B cell (primary cell): ENCODE measurements around the gene BEND2. TPM values are rescaled to one million over a fixed set of nuclear protein-coding genes. Genes with fewer than 3 reads are reported as not detected.

Experiments
- ATAC-seq: fragments of 200-7000 bp; cut with Tn5 transposase; one replicate; pipeline ENCODE4 v1.10.0; 2021; ENCODE audit warnings: low read depth, mild to moderate bottlenecking, moderate number of reproducible peaks, moderate library complexity
- CTCF ChIA-PET: fragments of 350-600 bp; sonication (Branson Sonifier 250); formaldehyde crosslinking; loops from one replicate; lab custom pipeline; 2021; ENCODE audit warnings: antibody characterized with exemption, inconsistent platforms; lab: Charles Lee
- POLR2A ChIA-PET: fragments of 350-600 bp; sonication (Branson Sonifier 250); formaldehyde crosslinking; loops from one replicate; lab custom pipeline; 2021; ENCODE audit warnings: antibody characterized with exemption; lab: Charles Lee
- DNase-seq: peaks from one replicate; pipeline ENCODE4 v3.0.0; 2013
- H2AFZ ChIP-seq: 2 replicates; pipeline ENCODE4 v1.6.1; 2012; ENCODE audit warnings: mild to moderate bottlenecking, low read depth, low read length; ENCODE audit not compliant: insufficient read depth, poor library complexity, severe bottlenecking
- H3K27ac ChIP-seq, 2 donors: 1 replicate in 1 of 2; 2 replicates in 1 of 2; pipeline ENCODE4 v1.5.1; 2012 to 2013; ENCODE audit warnings: low read length in 2 of 2, mild to moderate bottlenecking in 2 of 2, moderate library complexity in 1 of 2
- H3K27me3 ChIP-seq, 4 experiments: fragments of 200-600 bp in 1 of 4; sonication (generic) in 1 of 4; replicated peaks in 1 of 4; 1 replicate in 2 of 4; 2 replicates in 2 of 4; pipeline versions ENCODE4 v1.6.1 to v1.7.0; 2013 to 2016; ENCODE audit warnings: low read length in 3 of 4, mild to moderate bottlenecking in 2 of 4, mixed read lengths in 1 of 4, moderate library complexity in 1 of 4; ENCODE audit not compliant: insufficient read depth in 4 of 4, control insufficient read depth in 3 of 4; ENCODE audit errors: control extremely low read depth in 1 of 4
- H3K36me3 ChIP-seq, 2 experiments: replicated peaks in 1 of 2; 1 replicate in 1 of 2; 2 replicates in 1 of 2; pipeline versions ENCODE4 v1.6.1 to v1.7.1; 2013; ENCODE audit warnings: low read length in 1 of 2; ENCODE audit not compliant: insufficient read depth in 2 of 2, control insufficient read depth in 1 of 2; ENCODE audit errors: control extremely low read depth in 1 of 2, extremely low read depth in 1 of 2
- H3K4me1 ChIP-seq, 2 donors: fragments of 200-600 bp in 1 of 2; sonication (generic) in 1 of 2; 1 replicate in 1 of 2; 2 replicates in 1 of 2; pipeline versions ENCODE4 v1.5.1 to v1.6.1; 2013 to 2017; ENCODE audit warnings: low read length in 2 of 2; ENCODE audit not compliant: control insufficient read depth in 2 of 2, insufficient read depth in 2 of 2
- H3K4me2 ChIP-seq: replicated peaks from 2 replicates; pipeline ENCODE3; 2012; ENCODE audit warnings: mild to moderate bottlenecking, low read depth, low read length; ENCODE audit not compliant: poor library complexity, severe bottlenecking
- H3K4me3 ChIP-seq, 5 experiments: fragments of 200-600 bp in 1 of 5; sonication (generic) in 1 of 5; 1 replicate in 3 of 5; 2 replicates in 2 of 5; pipeline versions ENCODE4 v1.5.1 to v1.7.0; 2011 to 2016; ENCODE audit warnings: low read length in 4 of 5, mild to moderate bottlenecking in 4 of 5, low read depth in 2 of 5, control low read depth in 1 of 5, moderate library complexity in 1 of 5; ENCODE audit not compliant: insufficient read depth in 1 of 5; ENCODE audit errors: control extremely low read depth in 1 of 5, extremely low read depth in 1 of 5
- H3K79me2 ChIP-seq: fragments of 200-600 bp; sonication (generic); one replicate; pipeline ENCODE4 v1.6.0; 2016; ENCODE audit warnings: low read length; ENCODE audit not compliant: control insufficient read depth, insufficient read depth
- H3K9ac ChIP-seq: fragments of 200-600 bp; sonication (generic); 2 replicates; pipeline ENCODE4 v1.6.1; 2017; ENCODE audit warnings: mild to moderate bottlenecking, low read length, moderate library complexity
- H3K9me3 ChIP-seq, 3 donors: one replicate each; pipeline versions ENCODE4 v1.6.1 to v1.7.1; 2013; ENCODE audit warnings: low read length in 2 of 3; ENCODE audit not compliant: control insufficient read depth in 2 of 3, insufficient read depth in 1 of 3; ENCODE audit errors: control extremely low read depth in 1 of 3
- H4K20me1 ChIP-seq: 2 replicates; pipeline ENCODE4 v1.6.0; 2012; ENCODE audit warnings: mild to moderate bottlenecking, low read length; ENCODE audit not compliant: insufficient read depth, control insufficient read depth, poor library complexity, severe bottlenecking
- H3K27ac Mint-ChIP-seq: one replicate; pipeline ENCODE4 v1.8.0; 2021; ENCODE audit warnings: mixed read lengths
- H3K27me3 Mint-ChIP-seq: one replicate; pipeline ENCODE4 v1.8.0; 2021; ENCODE audit warnings: mixed read lengths
- H3K4me1 Mint-ChIP-seq: one replicate; pipeline ENCODE4 v1.8.0; 2021; ENCODE audit warnings: mixed read lengths
- H3K4me3 Mint-ChIP-seq: one replicate; pipeline ENCODE4 v1.8.0; 2021; ENCODE audit warnings: mixed read lengths
- H3K9me3 Mint-ChIP-seq: one replicate; pipeline ENCODE4 v1.8.0; 2022; ENCODE audit warnings: mixed read lengths; ENCODE audit not compliant: insufficient read depth
- EZH2 ChIP-seq: IDR thresholded peaks from 2 replicates; pipeline ENCODE4 v1.6.1; 2012; ENCODE audit warnings: borderline replicate concordance, low read depth, mild to moderate bottlenecking, moderate library complexity, low read length; ENCODE audit not compliant: insufficient read depth, poor library complexity, severe bottlenecking
- WGBS: methylation state at CpG from one replicate; pipeline ENCODE4 v1.1.5; 2013; ENCODE audit warnings: missing lambda C conversion rate; ENCODE audit not compliant: insufficient coverage; 5-methylcytosine and 5-hydroxymethylcytosine counted together
- intact Hi-C: fragments of 100-400 bp; cut with micrococcal nuclease; formaldehyde crosslinking; loops from one replicate; pipeline ENCODE4 v1.10.0; 2022
- polyA plus RNA-seq: library from polyadenylated mRNA; depleted of rRNA; stranded (reverse); fragments of >200 nt; gene quantifications from 2 replicates; pipeline ENCODE4 v1.2.3, GENCODE V29; 2012
- total RNA-seq, 2 donors: library from RNA; stranded (reverse); fragments of 120-200 nt in 1 of 2; gene quantifications; 1 replicate in 1 of 2; 2 replicates in 1 of 2; pipeline versions ENCODE4 v1.2.3 to v1.2.4, GENCODE V29; 2013 to 2022
- TF ChIP-seq, protein P1 (sequence below): fragments of 200-600 bp; IDR thresholded peaks from one replicate; pipeline ENCODE4 v1.8.0; 2022; ENCODE audit warnings: antibody characterized with exemption, mild to moderate bottlenecking

BEND2 gene
- total and polyA plus RNA-seq, 2 donors (not counting 1 experiment from before 2014, with no cell fraction given), result not detected

DNA sequence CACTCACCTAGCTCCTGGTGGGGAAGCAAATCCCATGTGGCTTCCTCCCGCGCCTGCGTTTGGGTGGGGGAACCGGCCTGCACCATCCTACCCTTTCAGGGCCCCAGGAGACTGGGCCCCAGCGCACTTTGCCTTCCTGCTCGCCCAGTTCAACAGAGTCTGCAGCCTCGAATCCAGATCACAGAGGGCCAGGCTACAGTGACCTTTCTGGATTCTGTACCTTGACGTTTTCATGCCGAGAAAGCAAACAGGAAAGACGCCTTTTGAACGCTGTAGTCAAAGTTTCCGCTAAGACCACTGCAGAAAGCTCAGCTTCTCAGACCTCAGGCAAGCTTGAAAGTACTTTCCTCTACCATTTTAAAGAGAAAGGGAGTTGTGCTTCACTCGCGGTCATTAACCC is 7.4 kb upstream of the BEND2 start:
- intact Hi-C loops, result no loop called here
- H3K27me3 ChIP-seq, result no peaks in the 10 kb centered on the region
- H3K27ac Mint-ChIP-seq, result no peak overlapping the region
- H3K4me1 Mint-ChIP-seq, result no peaks in the 10 kb centered on the region
- no peaks in the 10 kb centered on the region for H3K9me3 ChIP-seq
- CTCF ChIA-PET, result no interaction called here
- H4K20me1 ChIP-seq, result no peaks in the 10 kb centered on the region
- POLR2A ChIA-PET, result no interaction called here
- no peaks in the 10 kb centered on the region for H3K79me2 ChIP-seq
- no peaks in the 10 kb centered on the region for H3K9me3 Mint-ChIP-seq
- 86% methylated on average over 6 of the region's 14 CpGs for WGBS
- H3K4me3 Mint-ChIP-seq, result no peak overlapping the region
- no peaks in the 10 kb centered on the region for H3K36me3 ChIP-seq
- TF ChIP-seq EZH2, result no peak
- TF ChIP-seq, protein P1, sequence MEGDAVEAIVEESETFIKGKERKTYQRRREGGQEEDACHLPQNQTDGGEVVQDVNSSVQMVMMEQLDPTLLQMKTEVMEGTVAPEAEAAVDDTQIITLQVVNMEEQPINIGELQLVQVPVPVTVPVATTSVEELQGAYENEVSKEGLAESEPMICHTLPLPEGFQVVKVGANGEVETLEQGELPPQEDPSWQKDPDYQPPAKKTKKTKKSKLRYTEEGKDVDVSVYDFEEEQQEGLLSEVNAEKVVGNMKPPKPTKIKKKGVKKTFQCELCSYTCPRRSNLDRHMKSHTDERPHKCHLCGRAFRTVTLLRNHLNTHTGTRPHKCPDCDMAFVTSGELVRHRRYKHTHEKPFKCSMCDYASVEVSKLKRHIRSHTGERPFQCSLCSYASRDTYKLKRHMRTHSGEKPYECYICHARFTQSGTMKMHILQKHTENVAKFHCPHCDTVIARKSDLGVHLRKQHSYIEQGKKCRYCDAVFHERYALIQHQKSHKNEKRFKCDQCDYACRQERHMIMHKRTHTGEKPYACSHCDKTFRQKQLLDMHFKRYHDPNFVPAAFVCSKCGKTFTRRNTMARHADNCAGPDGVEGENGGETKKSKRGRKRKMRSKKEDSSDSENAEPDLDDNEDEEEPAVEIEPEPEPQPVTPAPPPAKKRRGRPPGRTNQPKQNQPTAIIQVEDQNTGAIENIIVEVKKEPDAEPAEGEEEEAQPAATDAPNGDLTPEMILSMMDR, result no peak
- DNase-seq (no peak), ATAC-seq (no peak)
- no peaks in the 10 kb centered on the region for H3K4me1 ChIP-seq
- H3K4me3 ChIP-seq, result no peak overlapping the region
- no peaks in the 10 kb centered on the region for H3K27me3 Mint-ChIP-seq
- H2AFZ ChIP-seq, result no peak overlapping the region
- H3K9ac ChIP-seq, result no peak overlapping the region
- H3K27ac ChIP-seq, result no peak overlapping the region
- no peak overlapping the region for H3K4me2 ChIP-seq

DNA sequence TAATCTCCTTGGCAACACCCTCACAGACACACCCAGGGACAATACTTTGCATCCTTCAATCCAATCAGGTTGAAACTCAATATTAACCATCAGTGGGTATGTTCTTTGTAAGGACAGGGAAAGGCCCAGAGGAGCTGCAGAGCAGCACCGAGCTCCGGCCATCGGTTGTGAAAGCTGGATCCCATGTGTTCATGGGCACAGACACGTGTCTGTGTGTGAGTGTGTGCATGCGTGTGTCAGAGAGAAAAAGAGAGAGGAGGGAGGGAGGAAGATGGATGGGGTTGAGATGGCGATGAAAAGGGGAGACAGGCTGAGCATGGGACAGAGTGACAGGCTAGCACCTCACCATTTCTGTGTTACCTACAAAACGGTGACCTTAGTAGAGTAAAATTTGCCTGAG is 6.8 kb upstream of the BEND2 start:
- DNase-seq (no peak), ATAC-seq (no peak)
- Mint-ChIP-seq H3K9me3 (no peaks in the 10 kb centered on the region), H3K27me3 (no peaks in the 10 kb centered on the region), H3K4me1 (no peaks in the 10 kb centered on the region), H3K27ac (no peak overlapping the region), H3K4me3 (no peak overlapping the region)
- H3K4me3 ChIP-seq, result no peak overlapping the region
- H3K9ac ChIP-seq, result no peak overlapping the region
- no peak overlapping the region for H3K27ac ChIP-seq
- H3K27me3 ChIP-seq, result no peaks in the 10 kb centered on the region
- no peak overlapping the region for H2AFZ ChIP-seq
- H3K36me3 ChIP-seq, result no peaks in the 10 kb centered on the region
- intact Hi-C loops, result no loop called here
- ChIA-PET POLR2A (no interaction called here), CTCF (no interaction called here)
- H3K79me2 ChIP-seq, result no peaks in the 10 kb centered on the region
- H3K4me1 ChIP-seq, result no peaks in the 10 kb centered on the region
- TF ChIP-seq, protein P1, result no peak
- TF ChIP-seq EZH2, result no peak
- 100% methylated on average over 4 of the region's 7 CpGs for WGBS
- no peak overlapping the region for H3K4me2 ChIP-seq
- no peaks in the 10 kb centered on the region for H3K9me3 ChIP-seq
- H4K20me1 ChIP-seq, result no peaks in the 10 kb centered on the region
